H9 (cell line): ENCODE results near the gene UNC45A. TPM values are rescaled to one million over a fixed set of nuclear protein-coding genes. Genes with fewer than 3 reads are reported as not detected.
A peak's percentile ranks its signal among the peaks of the same experiment; 100 is the strongest.

ENCODE experiments used
- DNase-seq: peaks from one replicate; pipeline ENCODE4 v3.0.0-alpha.2; 2017
- H2AFZ ChIP-seq: one replicate; pipeline ENCODE4 v1.6.1; 2013; ENCODE audit warnings: mild to moderate bottlenecking, low read length, control low read depth, moderate library complexity
- H2AK5ac ChIP-seq: 2 replicates; pipeline ENCODE4 v1.6.1; 2013; ENCODE audit warnings: low read length, control low read depth, mixed read lengths; ENCODE audit not compliant: insufficient read length
- H2BK120ac ChIP-seq: one replicate; pipeline ENCODE4 v1.6.1; 2013; ENCODE audit warnings: low read depth, mild to moderate bottlenecking, low read length, control low read depth, inconsistent platforms; ENCODE audit not compliant: poor library complexity, severe bottlenecking
- H2BK12ac ChIP-seq: 2 replicates; pipeline ENCODE4 v1.6.1; 2013; ENCODE audit warnings: low read length, control low read depth, mixed read lengths, low read depth; ENCODE audit not compliant: insufficient read length
- H2BK15ac ChIP-seq: 2 replicates; pipeline ENCODE4 v1.6.1; 2013; ENCODE audit warnings: low read depth, low read length, control low read depth
- H2BK20ac ChIP-seq: one replicate; pipeline ENCODE4 v1.6.1; 2013; ENCODE audit warnings: low read depth, mild to moderate bottlenecking, low read length, control low read depth, inconsistent platforms; ENCODE audit not compliant: poor library complexity, severe bottlenecking
- H2BK5ac ChIP-seq: 2 replicates; pipeline ENCODE4 v1.6.1; 2013; ENCODE audit warnings: low read length, control low read depth, mixed read lengths; ENCODE audit not compliant: insufficient read length
- H3K14ac ChIP-seq: 2 replicates; pipeline ENCODE4 v1.6.1; 2013; ENCODE audit warnings: low read length, control low read depth; ENCODE audit not compliant: insufficient read depth
- H3K18ac ChIP-seq: 2 replicates; pipeline ENCODE4 v1.6.1; 2013; ENCODE audit warnings: low read depth, mild to moderate bottlenecking, mixed read lengths, low read length, control low read depth; ENCODE audit not compliant: insufficient read length
- H3K23ac ChIP-seq: 2 replicates; pipeline ENCODE4 v1.6.1; 2013; ENCODE audit warnings: low read length, control low read depth, mixed read lengths, low read depth; ENCODE audit not compliant: insufficient read length
- H3K23me2 ChIP-seq: 2 replicates; pipeline ENCODE4 v1.6.1; 2013; ENCODE audit warnings: low read depth, mild to moderate bottlenecking, mixed read lengths, low read length, control low read depth; ENCODE audit not compliant: insufficient read length, poor library complexity, severe bottlenecking
- H3K27ac ChIP-seq: 2 replicates; pipeline ENCODE4 v1.5.1; 2013; ENCODE audit warnings: low read length, control low read depth, mixed read lengths, low read depth; ENCODE audit not compliant: insufficient read length
- H3K27me3 ChIP-seq: 2 replicates; pipeline ENCODE4 v1.6.1; 2013; ENCODE audit warnings: low read length, control low read depth, inconsistent platforms; ENCODE audit not compliant: insufficient read depth
- H3K4ac ChIP-seq: 2 replicates; pipeline ENCODE4 v1.6.1; 2013; ENCODE audit warnings: low read depth, mild to moderate bottlenecking, control low read depth, inconsistent platforms, low read length, moderate library complexity
- H3K4me1 ChIP-seq: 2 replicates; pipeline ENCODE4 v1.6.1; 2013; ENCODE audit warnings: low read length, control low read depth, inconsistent platforms; ENCODE audit not compliant: insufficient read depth
- H3K4me2 ChIP-seq: 2 replicates; pipeline ENCODE4 v1.6.1; 2013; ENCODE audit warnings: low read length, control low read depth, mixed read lengths; ENCODE audit not compliant: insufficient read length, insufficient read depth
- H3K56ac ChIP-seq: 2 replicates; pipeline ENCODE4 v1.6.1; 2013; ENCODE audit warnings: low read depth, mild to moderate bottlenecking, mixed read lengths, low read length, control low read depth; ENCODE audit not compliant: insufficient read length
- H3K79me1 ChIP-seq: 2 replicates; pipeline ENCODE4 v1.6.1; 2013; ENCODE audit warnings: low read depth, mild to moderate bottlenecking, moderate library complexity, low read length, control low read depth, inconsistent platforms; ENCODE audit not compliant: insufficient read depth, poor library complexity, severe bottlenecking
- H3K79me2 ChIP-seq: 2 replicates; pipeline ENCODE4 v1.6.1; 2013; ENCODE audit warnings: low read length, control low read depth, inconsistent platforms; ENCODE audit not compliant: insufficient read depth
- H3K9ac ChIP-seq: 2 replicates; pipeline ENCODE4 v1.6.1; 2013; ENCODE audit warnings: low read length, control low read depth, mixed read lengths; ENCODE audit not compliant: insufficient read length; ENCODE audit errors: extremely low read depth
- H3K9me3 ChIP-seq: one replicate; pipeline ENCODE4 v1.6.1; 2013; ENCODE audit warnings: low read depth, low read length, inconsistent platforms; ENCODE audit not compliant: control insufficient read depth
- H3T11ph ChIP-seq: one replicate; pipeline ENCODE4 v1.6.1; 2013; ENCODE audit warnings: mild to moderate bottlenecking, low read length, control low read depth, inconsistent platforms
- H4K20me1 ChIP-seq: one replicate; pipeline ENCODE4 v1.6.1; 2013; ENCODE audit not compliant: control insufficient read depth, insufficient read length, insufficient read depth
- H4K5ac ChIP-seq: 2 replicates; pipeline ENCODE4 v1.6.1; 2013; ENCODE audit warnings: low read depth, mild to moderate bottlenecking, mixed read lengths, low read length, control low read depth; ENCODE audit not compliant: insufficient read length
- H4K8ac ChIP-seq: replicated peaks from 2 replicates; pipeline ENCODE4 v1.6.1; 2013; ENCODE audit warnings: low read length, control low read depth, mixed read lengths, low read depth; ENCODE audit not compliant: insufficient read length
- H4K91ac ChIP-seq: 2 replicates; pipeline ENCODE4 v1.6.1; 2013; ENCODE audit warnings: low read depth, mild to moderate bottlenecking, moderate library complexity, mixed read lengths, low read length, control low read depth; ENCODE audit not compliant: insufficient read length
- H3K27ac Mint-ChIP-seq, 3 experiments: 2 replicates in 2 of 3; 3 replicates in 1 of 3; pipeline ENCODE4 v1.8.0; 2020 to 2021; ENCODE audit warnings: mixed read lengths in 3 of 3, mild to moderate bottlenecking in 1 of 3, moderate library complexity in 1 of 3
- H3K27me3 Mint-ChIP-seq: 2 replicates; pipeline ENCODE4 v1.8.0; 2021; ENCODE audit warnings: low read depth, mild to moderate bottlenecking, moderate library complexity, mixed read lengths
- H3K36me3 Mint-ChIP-seq, 3 experiments: 2 replicates in 2 of 3; 3 replicates in 1 of 3; pipeline ENCODE4 v1.8.0; 2020 to 2021; ENCODE audit warnings: low read depth in 3 of 3, mixed read lengths in 3 of 3; ENCODE audit not compliant: insufficient read depth in 1 of 3
- H3K4me1 Mint-ChIP-seq, 2 experiments: 2 replicates each; pipeline ENCODE4 v1.8.0; 2020; ENCODE audit warnings: mixed read lengths in 2 of 2
- H3K4me3 Mint-ChIP-seq, 2 experiments: 2 replicates in 1 of 2; 3 replicates in 1 of 2; pipeline ENCODE4 v1.8.0; 2020 to 2021; ENCODE audit warnings: mild to moderate bottlenecking in 2 of 2, mixed read lengths in 2 of 2, moderate library complexity in 1 of 2
- H3K9me3 Mint-ChIP-seq, 2 experiments: 2 replicates in 1 of 2; 3 replicates in 1 of 2; pipeline ENCODE4 v1.8.0; 2020; ENCODE audit warnings: mild to moderate bottlenecking in 2 of 2, mixed read lengths in 2 of 2, moderate library complexity in 1 of 2
- WGBS: extraction: QIAGEN DNeasy Blood & Tissue Kit; methylation state at CpG from one replicate; pipeline ENCODE4 v1.1.7; 2013; ENCODE audit warnings: missing lambda C conversion rate, low lambda C conversion rate, mixed read lengths; ENCODE audit not compliant: insufficient read length; ENCODE audit errors: extremely low coverage; 5-methylcytosine and 5-hydroxymethylcytosine counted together
- total RNA-seq: library from RNA; stranded (reverse); gene quantifications from 2 replicates; pipeline ENCODE4 v1.2.1, GENCODE V29; 2021
- TF ChIP-seq, protein P1 (sequence below): fragments of 200-600 bp; sonication (generic); conservative IDR thresholded peaks from 3 replicates; pipeline ENCODE4 v1.8.0; 2021; ENCODE audit warnings: antibody characterized with exemption, mild to moderate bottlenecking

Gene UNC45A
- total RNA-seq, 1 experiment from 2014 or later = 84.6 TPM

DNA sequence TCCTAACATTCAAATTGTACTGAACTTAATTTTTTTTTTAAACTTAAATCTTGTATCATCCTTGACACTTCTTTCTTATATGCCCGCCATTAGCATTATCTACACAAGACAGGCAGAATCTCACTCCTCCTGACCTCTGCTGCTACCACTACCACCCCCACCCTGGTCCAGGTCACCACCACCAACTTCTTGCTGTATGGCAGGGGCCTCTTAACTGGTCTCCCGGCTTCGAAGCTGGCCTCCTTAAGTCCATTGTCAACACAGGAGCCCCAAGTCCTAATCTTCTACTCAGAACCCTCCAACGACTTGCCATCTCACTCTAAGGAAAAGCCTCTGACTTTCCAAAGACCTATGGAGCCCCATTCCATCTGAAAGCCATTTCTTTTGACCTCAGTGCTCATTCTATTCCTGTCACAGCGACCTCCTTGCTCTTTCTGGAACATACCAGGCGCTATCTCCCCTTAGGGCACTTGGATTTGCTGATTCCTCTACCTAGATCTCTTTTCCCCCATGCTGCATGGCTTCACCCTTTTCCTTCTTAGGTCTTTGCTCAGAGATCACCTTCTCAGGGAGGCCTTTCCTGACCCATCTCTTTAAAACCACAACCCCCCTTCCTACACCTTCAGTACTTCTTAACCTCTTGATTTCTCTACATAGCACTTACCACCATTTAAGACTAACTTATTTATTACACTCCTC, 56.7 kb downstream of the UNC45A start:
- H3K4me3 Mint-ChIP-seq = peak overlapping the region in 1 of 2 experiments; percentile 21; a peak in 3 of 5 replicates

More for the DNA sequence above, 56.7 kb downstream of the UNC45A start:
- Histone ChIP-seq H3T11ph (no peak overlapping the region), H2AK5ac (no peak overlapping the region), H3K14ac (no peak overlapping the region), H3K27me3 (no peaks in the 10 kb centered on the region), H3K23ac (no peak overlapping the region), H2BK12ac (no peak overlapping the region), H2BK15ac (no peak overlapping the region), H4K8ac (no peak overlapping the region), H2BK20ac (no peak overlapping the region), H4K20me1 (no peaks in the 10 kb centered on the region), H2AFZ (no peak overlapping the region), H2BK120ac (no peak overlapping the region), H3K4me1 (no peaks in the 10 kb centered on the region), H3K27ac (no peak overlapping the region), H3K23me2 (peaks cover 3% of the 10 kb centered on the region), H3K18ac (no peak overlapping the region), H3K9ac (no peak overlapping the region), H4K5ac (no peak overlapping the region), H4K91ac (no peak overlapping the region), H3K56ac (no peak overlapping the region), H3K9me3 (no peaks in the 10 kb centered on the region), H3K79me1 (peaks cover 11% of the 10 kb centered on the region), H3K4ac (no peak overlapping the region), H3K79me2 (peaks cover 50% of the 10 kb centered on the region), H2BK5ac (no peak overlapping the region), H3K4me2 (no peak overlapping the region)
- no peak for DNase-seq
- TF ChIP-seq, protein P1, sequence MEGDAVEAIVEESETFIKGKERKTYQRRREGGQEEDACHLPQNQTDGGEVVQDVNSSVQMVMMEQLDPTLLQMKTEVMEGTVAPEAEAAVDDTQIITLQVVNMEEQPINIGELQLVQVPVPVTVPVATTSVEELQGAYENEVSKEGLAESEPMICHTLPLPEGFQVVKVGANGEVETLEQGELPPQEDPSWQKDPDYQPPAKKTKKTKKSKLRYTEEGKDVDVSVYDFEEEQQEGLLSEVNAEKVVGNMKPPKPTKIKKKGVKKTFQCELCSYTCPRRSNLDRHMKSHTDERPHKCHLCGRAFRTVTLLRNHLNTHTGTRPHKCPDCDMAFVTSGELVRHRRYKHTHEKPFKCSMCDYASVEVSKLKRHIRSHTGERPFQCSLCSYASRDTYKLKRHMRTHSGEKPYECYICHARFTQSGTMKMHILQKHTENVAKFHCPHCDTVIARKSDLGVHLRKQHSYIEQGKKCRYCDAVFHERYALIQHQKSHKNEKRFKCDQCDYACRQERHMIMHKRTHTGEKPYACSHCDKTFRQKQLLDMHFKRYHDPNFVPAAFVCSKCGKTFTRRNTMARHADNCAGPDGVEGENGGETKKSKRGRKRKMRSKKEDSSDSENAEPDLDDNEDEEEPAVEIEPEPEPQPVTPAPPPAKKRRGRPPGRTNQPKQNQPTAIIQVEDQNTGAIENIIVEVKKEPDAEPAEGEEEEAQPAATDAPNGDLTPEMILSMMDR = no peak
- Mint-ChIP-seq H3K27me3 (peaks cover 3% of the 10 kb centered on the region; the same call in 1 of the 2 replicates), H3K36me3 (peaks cover 2 to 7% (median 5%) of the 10 kb centered on the region in 3 experiments; a peak in 5 of 7 replicates), H3K9me3 (peaks cover 0 to 2% of the 10 kb centered on the region in 2 experiments; a peak in 2 of 5 replicates), H3K27ac (peak overlapping the region; percentile 14 to 52 (median 38); a peak in 6 of 7 replicates), H3K4me1 (peaks cover 29 to 39% of the 10 kb centered on the region in 2 experiments)
- WGBS = no CpG with 5 or more reads among the region's 6 CpGs
